Transverse colon (tissue), 4 donors: Measurements from ENCODE around the gene UBA6.

Experiments used
- EP300 ChIP-seq: sonication (generic); formaldehyde crosslinking; IDR thresholded peaks from one replicate; pipeline ENCODE4 v1.6.1; 2017; ENCODE audit warnings: antibody characterized with exemption, low read depth
- POLR2A ChIP-seq: fragments of 450-650 bp; IDR thresholded peaks from one replicate; pipeline ENCODE4 v1.6.1; 2016; ENCODE audit warnings: antibody characterized with exemption, mild to moderate bottlenecking, moderate library complexity
- POLR2AphosphoS5 ChIP-seq, 3 donors: sonication (generic); formaldehyde crosslinking; IDR thresholded peaks; one replicate each; pipeline ENCODE4 v1.6.1; 2016; ENCODE audit warnings: antibody characterized with exemption in 3 of 3
- TF ChIP-seq, protein P1 (sequence below), 5 experiments: fragments of 200-600 bp in 3 of 5; fragments of 450-650 bp in 2 of 5; sonication (generic) in 3 of 5; IDR thresholded peaks; 1 replicate in 2 of 5; 2 replicates in 3 of 5; pipeline ENCODE4 v1.5.1; 2016 to 2017; ENCODE audit warnings: antibody characterized with exemption in 5 of 5, inconsistent platforms in 3 of 5, mild to moderate bottlenecking in 2 of 5, moderate library complexity in 1 of 5

DNA sequence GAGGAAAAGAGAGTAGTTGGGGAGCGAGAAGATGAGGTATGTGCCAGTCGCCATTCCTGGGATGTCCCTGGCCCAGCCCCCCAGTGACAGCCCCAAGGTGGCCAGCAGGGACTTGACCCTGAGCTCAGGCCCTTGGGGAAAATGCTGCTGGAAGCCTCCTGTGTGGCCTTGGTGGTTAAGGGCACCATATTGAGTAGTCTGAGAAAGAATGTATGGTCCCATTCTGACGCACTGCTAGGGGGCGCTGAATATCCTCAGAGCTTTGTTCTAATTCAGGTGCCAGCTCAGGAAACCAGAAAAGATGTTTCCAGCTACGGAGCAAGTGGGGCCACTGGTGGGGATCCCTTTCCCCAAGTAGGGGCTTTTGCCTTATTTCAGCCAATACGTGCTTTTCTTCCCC is 14.0 kb upstream of the UBA6 start:
- no peak for TF ChIP-seq POLR2A
- TF ChIP-seq, protein P1, sequence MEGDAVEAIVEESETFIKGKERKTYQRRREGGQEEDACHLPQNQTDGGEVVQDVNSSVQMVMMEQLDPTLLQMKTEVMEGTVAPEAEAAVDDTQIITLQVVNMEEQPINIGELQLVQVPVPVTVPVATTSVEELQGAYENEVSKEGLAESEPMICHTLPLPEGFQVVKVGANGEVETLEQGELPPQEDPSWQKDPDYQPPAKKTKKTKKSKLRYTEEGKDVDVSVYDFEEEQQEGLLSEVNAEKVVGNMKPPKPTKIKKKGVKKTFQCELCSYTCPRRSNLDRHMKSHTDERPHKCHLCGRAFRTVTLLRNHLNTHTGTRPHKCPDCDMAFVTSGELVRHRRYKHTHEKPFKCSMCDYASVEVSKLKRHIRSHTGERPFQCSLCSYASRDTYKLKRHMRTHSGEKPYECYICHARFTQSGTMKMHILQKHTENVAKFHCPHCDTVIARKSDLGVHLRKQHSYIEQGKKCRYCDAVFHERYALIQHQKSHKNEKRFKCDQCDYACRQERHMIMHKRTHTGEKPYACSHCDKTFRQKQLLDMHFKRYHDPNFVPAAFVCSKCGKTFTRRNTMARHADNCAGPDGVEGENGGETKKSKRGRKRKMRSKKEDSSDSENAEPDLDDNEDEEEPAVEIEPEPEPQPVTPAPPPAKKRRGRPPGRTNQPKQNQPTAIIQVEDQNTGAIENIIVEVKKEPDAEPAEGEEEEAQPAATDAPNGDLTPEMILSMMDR (IDR thresholded peaks at IDR 0.05): no peak
- TF ChIP-seq POLR2AphosphoS5 (IDR thresholded peaks at IDR 0.05): no peak
- no peak for TF ChIP-seq EP300
